HepG2 (cell line): ENCODE results near the gene XRCC2. TPM values are rescaled to one million over a fixed set of nuclear protein-coding genes. Genes with fewer than 3 reads are reported as not detected.

Source experiments
- ATAC-seq: fragments of 200-7000 bp; cut with Tn5 transposase; 3 replicates; pipeline ENCODE4 v1.9.1; 2020; ENCODE audit warnings: mild to moderate bottlenecking, moderate library complexity
- BruUV-seq: library from RNA; stranded (reverse); fragments of 400-500 nt; replicated peaks from 2 replicates; lab custom pipeline; 2021; lab: Mats Ljungman, UMichigan
- CTCF ChIA-PET: fragments of 300-600 bp; formaldehyde crosslinking; extraction: SDS; loops from one replicate; lab custom pipeline; 2021; ENCODE audit warnings: low total read pairs, inconsistent platforms, low intra/inter-chr PET ratio; lab: Yijun Ruan, JAX
- POLR2A ChIA-PET: fragments of 350-600 bp; sonication (Branson Sonifier 250); formaldehyde crosslinking; loops from one replicate; lab custom pipeline; 2020; ENCODE audit warnings: antibody characterized with exemption, inconsistent platforms; lab: Yijun Ruan, JAX
- DNase-seq: peaks from one replicate; pipeline ENCODE4 v3.0.0-alpha.2; 2015; ENCODE audit warnings: low spot score
- FAIRE-seq: peaks from 3 replicates; lab custom pipeline; 2011; peaks lifted over from hg19 to GRCh38; lab: Jason Lieb, UNC
- H2AFZ ChIP-seq: one replicate; pipeline ENCODE4 v1.6.1; 2011; ENCODE audit warnings: low read length, inconsistent platforms
- H3K27ac ChIP-seq: fragments of 300-600 bp; 3 replicates; pipeline ENCODE4 v1.8.0; 2011; ENCODE audit warnings: mixed run types, mild to moderate bottlenecking, mixed read lengths, low read length, inconsistent platforms; ENCODE audit not compliant: insufficient read depth; ENCODE audit errors: extremely low read length
- H3K27me3 ChIP-seq, 2 experiments: fragments of 200-600 bp in 1 of 2; 2 replicates in 1 of 2; 3 replicates in 1 of 2; pipeline versions ENCODE4 v1.6.0 to v1.8.0; 2011; ENCODE audit warnings: low read length in 2 of 2, mild to moderate bottlenecking in 2 of 2, moderate library complexity in 2 of 2, inconsistent platforms in 1 of 2; ENCODE audit not compliant: insufficient read depth in 2 of 2, control insufficient read depth in 1 of 2
- H3K36me3 ChIP-seq, 2 experiments: fragments of 200-600 bp in 1 of 2; replicated peaks in 1 of 2; 2 replicates in 1 of 2; 3 replicates in 1 of 2; pipeline versions ENCODE4 v1.5.1 to v1.8.0; 2011; ENCODE audit warnings: low read length in 2 of 2, inconsistent platforms in 1 of 2; ENCODE audit not compliant: insufficient read depth in 2 of 2, control insufficient read depth in 1 of 2
- H3K4me1 ChIP-seq: 2 replicates; pipeline ENCODE4 v1.5.1; 2012; ENCODE audit warnings: low read length, inconsistent platforms; ENCODE audit not compliant: insufficient read depth
- H3K4me2 ChIP-seq: 2 replicates; pipeline ENCODE4 v1.6.0; 2011; ENCODE audit warnings: low read depth, low read length, inconsistent platforms
- H3K4me3 ChIP-seq, 3 experiments: fragments of 200-600 bp in 1 of 3; sonication (generic), shearing (Covaris generic) in 1 of 3; replicated peaks in 1 of 3; 2 replicates each; pipeline ENCODE4 v1.5.1; 2011 to 2016; ENCODE audit warnings: low read length in 3 of 3, inconsistent platforms in 2 of 3, low read depth in 2 of 3, mild to moderate bottlenecking in 2 of 3, control low read depth in 1 of 3, mixed read lengths in 1 of 3; ENCODE audit not compliant: insufficient read depth in 1 of 3
- H3K79me2 ChIP-seq: one replicate; pipeline ENCODE4 v1.6.1; 2011; ENCODE audit warnings: low read length, inconsistent platforms; ENCODE audit not compliant: insufficient read depth
- H3K9ac ChIP-seq: 2 replicates; pipeline ENCODE4 v1.6.0; 2011; ENCODE audit warnings: mild to moderate bottlenecking, low read depth, low read length, inconsistent platforms; ENCODE audit not compliant: insufficient read depth
- H3K9me3 ChIP-seq: 2 replicates; pipeline ENCODE4 v1.5.1; 2012; ENCODE audit warnings: mild to moderate bottlenecking, low read length
- H4K20me1 ChIP-seq: 2 replicates; pipeline ENCODE4 v1.6.0; 2011; ENCODE audit warnings: inconsistent platforms, mild to moderate bottlenecking, low read length, moderate library complexity; ENCODE audit not compliant: insufficient read depth
- AGO1 ChIP-seq: fragments of 200-400 bp; formaldehyde crosslinking; IDR thresholded peaks from 2 replicates; pipeline ENCODE4 v1.6.1; 2017; ENCODE audit warnings: mild to moderate bottlenecking, low read depth, low read length, moderate library complexity; ENCODE audit not compliant: poor library complexity, severe bottlenecking
- BCL6 ChIP-seq: IDR thresholded peaks from 2 replicates; pipeline ENCODE4 v1.6.1; 2016; ENCODE audit warnings: missing genetic modification reagents, missing compliant biosample characterization
- CCAR2 ChIP-seq: fragments of 200-400 bp; formaldehyde crosslinking; optimal IDR thresholded peaks from 2 replicates; pipeline ENCODE3; 2018; ENCODE audit warnings: low read depth, mild to moderate bottlenecking, low read length, moderate library complexity
- GABPA ChIP-seq, 2 experiments: IDR thresholded peaks; 2 replicates each; pipeline ENCODE4 v1.6.1; 2011 to 2016; ENCODE audit warnings: low read depth in 2 of 2, low read length in 1 of 2, missing biosample characterization in 1 of 2, missing genetic modification characterization in 1 of 2
- GPN1 ChIP-seq: sonication (generic); formaldehyde crosslinking; IDR thresholded peaks from 2 replicates; pipeline ENCODE4 v1.5.1; 2020; ENCODE audit warnings: missing genetic modification reagents, borderline replicate concordance
- MYNN ChIP-seq: sonication (generic); formaldehyde crosslinking; IDR thresholded peaks from 2 replicates; pipeline ENCODE4 v1.4.0; 2020; ENCODE audit warnings: mild to moderate bottlenecking, low read depth, missing genetic modification reagents
- NR2F1 ChIP-seq, 2 experiments: fragments of 450-650 bp in 1 of 2; formaldehyde crosslinking in 1 of 2; IDR thresholded peaks; 2 replicates each; pipeline versions ENCODE4 v1.5.0 to v1.6.1; 2016 to 2020; ENCODE audit warnings: mild to moderate bottlenecking in 1 of 2, missing compliant biosample characterization in 1 of 2, missing genetic modification reagents in 1 of 2, moderate library complexity in 1 of 2
- NR2F6 ChIP-seq, 2 experiments: IDR thresholded peaks; 2 replicates each; pipeline ENCODE4 v1.6.1; 2016; ENCODE audit warnings: antibody characterized with exemption in 1 of 2, mild to moderate bottlenecking in 1 of 2
- PATZ1 ChIP-seq: sonication (generic); formaldehyde crosslinking; IDR thresholded peaks from 2 replicates; pipeline ENCODE4 v1.4.0; 2020; ENCODE audit warnings: missing genetic modification reagents
- RBM22 ChIP-seq: fragments of 200-400 bp; formaldehyde crosslinking; optimal IDR thresholded peaks from 2 replicates; pipeline ENCODE3; 2017; ENCODE audit warnings: mild to moderate bottlenecking, low read length, moderate library complexity
- SMYD3 ChIP-seq: sonication (generic); formaldehyde crosslinking; IDR thresholded peaks from 2 replicates; pipeline ENCODE4 v1.8.1; 2023; ENCODE audit warnings: mild to moderate bottlenecking, missing genetic modification reagents
- SRSF9 ChIP-seq: fragments of 200-400 bp; formaldehyde crosslinking; IDR thresholded peaks from 2 replicates; pipeline ENCODE4 v1.6.1; 2018; ENCODE audit warnings: borderline replicate concordance, mild to moderate bottlenecking, low read depth, low read length; ENCODE audit not compliant: insufficient read depth, poor library complexity, severe bottlenecking
- TEAD3 ChIP-seq: optimal IDR thresholded peaks from 2 replicates; pipeline ENCODE3; 2016; ENCODE audit warnings: borderline replicate concordance
- TFAP4 ChIP-seq: sonication (generic); IDR thresholded peaks from 2 replicates; pipeline ENCODE4 v1.6.1; 2016; ENCODE audit warnings: low read depth, borderline replicate concordance
- ZBTB3 ChIP-seq: sonication (generic); formaldehyde crosslinking; IDR thresholded peaks from 2 replicates; pipeline ENCODE4 v1.4.0; 2020; ENCODE audit warnings: low read depth, mild to moderate bottlenecking, moderate library complexity, missing genetic modification reagents, borderline replicate concordance
- ZFP62 ChIP-seq: sonication (generic); formaldehyde crosslinking; IDR thresholded peaks from 2 replicates; pipeline ENCODE4 v1.4.0; 2020; ENCODE audit warnings: missing genetic modification reagents
- ZNF331 ChIP-seq: sonication (generic); formaldehyde crosslinking; IDR thresholded peaks from 2 replicates; pipeline ENCODE4 v1.4.0; 2020; ENCODE audit warnings: missing genetic modification reagents
- ZNF382 ChIP-seq: sonication (generic); formaldehyde crosslinking; IDR thresholded peaks from 2 replicates; pipeline ENCODE4 v1.5.0; 2020; ENCODE audit warnings: missing genetic modification reagents, mild to moderate bottlenecking, borderline replicate concordance
- ZNF496 ChIP-seq: sonication (generic); formaldehyde crosslinking; IDR thresholded peaks from 2 replicates; pipeline ENCODE4 v1.8.1; 2023; ENCODE audit warnings: mild to moderate bottlenecking, moderate library complexity, missing genetic modification reagents; ENCODE audit not compliant: insufficient replicate concordance
- ZNF501 ChIP-seq: sonication (generic); formaldehyde crosslinking; IDR thresholded peaks from 2 replicates; pipeline ENCODE4 v1.5.1; 2020; ENCODE audit warnings: mild to moderate bottlenecking, moderate library complexity, missing genetic modification reagents
- WGBS: methylation state at CpG from one replicate; pipeline ENCODE4 v1.1.6; 2017; ENCODE audit warnings: low lambda C conversion rate; 5-methylcytosine and 5-hydroxymethylcytosine counted together
- in situ Hi-C: cut with HindIII; loops from 2 replicates; pipeline ENCODE4 v1.10.0; 2017; ENCODE audit warnings: low pct_unique_long_range_greater_than_20kb; ENCODE audit not compliant: extremely low pct_ligation_motif_present
- intact Hi-C: fragments of 100-400 bp; cut with micrococcal nuclease; formaldehyde crosslinking; loops from one replicate; pipeline ENCODE4 v1.10.0; 2022; ENCODE audit not compliant: unreplicated experiment
- polyA plus RNA-seq, 8 experiments: library from polyadenylated mRNA; depleted of rRNA in 3 of 8; stranded (reverse) in 7 of 8; unstranded in 1 of 8; fragments of >200 nt; fragmentation: Illumina TruSeq in 4 of 8; extraction: Trizol in 4 of 8; gene quantifications; 2 replicates each; pipeline versions ENCODE4 v1.2.1 to v1.2.3, GENCODE V29; 2011 to 2016; ENCODE audit warnings: low read depth in 4 of 8, missing spikeins in 1 of 8, mixed read lengths in 1 of 8; ENCODE audit not compliant: insufficient read depth in 1 of 8
- total RNA-seq, 5 experiments: library from RNA; depleted of rRNA; stranded (reverse); fragments of >200 nt; fragmentation: Illumina TruSeq; extraction: Trizol; gene quantifications; 2 replicates each; pipeline ENCODE4 v1.2.3, GENCODE V29; 2016; ENCODE audit warnings: low read depth in 1 of 5

XRCC2 gene
- total and polyA plus RNA-seq, 2 of the 13 experiments (the other 11 are each of a cell fraction or from before 2014, with no cell fraction given): 3.8 to 14.5 TPM

GRCh38 chr7:152666078-152666477, 9.9 kb downstream of the XRCC2 start (continued):
- TF ChIP-seq SRSF9 (no peak), NR2F1 (CRISPR knock-in tag; IDR thresholded peaks at IDR 0.05) (0 out of 4 replicates have a peak, but pooled peaks of 1 of the 2 experiments have one; percentile 50), NR2F6 (IDR thresholded peaks at IDR 0.05) (no peak), NR2F6 (CRISPR knock-in tag; IDR thresholded peaks at IDR 0.05) (peak; percentile 42; the same call in 1 of the 2 replicates), ZFP62 (CRISPR knock-in tag) (no peak), MYNN (CRISPR knock-in tag) (no peak), ZNF501 (no peak)

- ATAC-seq (peak; percentile 62), FAIRE-seq (no peak), DNase-seq (peak; percentile 37)
- no peaks in the 10 kb centered on the region for H3K9me3 ChIP-seq
- H3K9ac ChIP-seq: no peak overlapping the region
- no peak overlapping the region for H3K4me3 ChIP-seq
- peaks cover 26% of the 10 kb centered on the region for H3K4me1 ChIP-seq
- ChIA-PET CTCF (no interaction called here), POLR2A (no interaction called here)
- in situ Hi-C loops (no loop called here), intact Hi-C loops (no loop called here)
- 63% methylated on average over 4 of the region's 4 CpGs for WGBS
- H3K27me3 ChIP-seq: no peaks in the 10 kb centered on the region
- H3K36me3 ChIP-seq: peaks cover 2 to 25% of the 10 kb centered on the region in 2 experiments; a peak in 4 of 5 replicates
- peaks cover 8% of the 10 kb centered on the region for H3K79me2 ChIP-seq
- H4K20me1 ChIP-seq: no peaks in the 10 kb centered on the region
- H2AFZ ChIP-seq: peak overlapping the region; percentile 61
- BruUV-seq: no TSS peak
- H3K4me2 ChIP-seq: peak overlapping the region; percentile 61
- peak overlapping the region; percentile 42 for H3K27ac ChIP-seq
- 0 out of 2 replicates have a peak, but pooled peaks have one; percentile 16 for TF ChIP-seq BCL6
- peak; percentile 70 for TF ChIP-seq TEAD3 (CRISPR knock-in tag)
- no peak for TF ChIP-seq RBM22
- no peak for TF ChIP-seq ZNF382 (CRISPR knock-in tag)
- no peak for TF ChIP-seq GPN1 (CRISPR knock-in tag)
- TF ChIP-seq ZBTB3 (CRISPR knock-in tag): no peak
- TF ChIP-seq CCAR2: no peak
- TF ChIP-seq TFAP4: 0 out of 2 replicates have a peak, but pooled peaks have one; percentile 17
- no peak for TF ChIP-seq SMYD3 (CRISPR knock-in tag)
- no peak for TF ChIP-seq AGO1
- TF ChIP-seq GABPA (IDR thresholded peaks at IDR 0.05; ENCODE audit: low read depth, low read length): no peak
- 0 out of 2 replicates have a peak, but pooled peaks have one; percentile 19 for TF ChIP-seq GABPA (CRISPR knock-in tag; IDR thresholded peaks at IDR 0.05; ENCODE audit: low read depth)
- no peak for TF ChIP-seq ZNF331 (CRISPR knock-in tag)
- TF ChIP-seq PATZ1 (CRISPR knock-in tag): no peak
- TF ChIP-seq ZNF496: no peak
Observed at GRCh38 chr7:152664636-152665035, 11.3 kb downstream of the XRCC2 start.
